GM12878 (cell line): Measurements from ENCODE around the gene DDR2.

Experiments
- EZH2 ChIP-seq: IDR thresholded peaks from 2 replicates; pipeline ENCODE4 v1.6.1; 2012; ENCODE audit warnings: low read depth, mild to moderate bottlenecking, control low read depth, inconsistent platforms, low read length, borderline replicate concordance; ENCODE audit not compliant: control insufficient read depth
- HSF1 ChIP-seq: fragments of 150-350 bp; IDR thresholded peaks from 2 replicates; pipeline ENCODE4 v1.6.1; 2014; ENCODE audit warnings: mild to moderate bottlenecking, low read depth, low read length
- MYC ChIP-seq: IDR thresholded peaks from 2 replicates; pipeline ENCODE4 v1.6.1; 2011; ENCODE audit warnings: mild to moderate bottlenecking, low read length, moderate library complexity, inconsistent platforms; ENCODE audit not compliant: insufficient read depth, insufficient replicate concordance, insufficient read length, severe bottlenecking
- YBX1 ChIP-seq: fragments of 450-650 bp; IDR thresholded peaks from 2 replicates; pipeline ENCODE4 v1.6.1; 2016; ENCODE audit warnings: antibody characterized with exemption
- ZNF24 ChIP-seq: fragments of 450-650 bp; IDR thresholded peaks from 2 replicates; pipeline ENCODE4 v1.6.1; 2017; ENCODE audit warnings: antibody characterized with exemption, mild to moderate bottlenecking

DNA sequence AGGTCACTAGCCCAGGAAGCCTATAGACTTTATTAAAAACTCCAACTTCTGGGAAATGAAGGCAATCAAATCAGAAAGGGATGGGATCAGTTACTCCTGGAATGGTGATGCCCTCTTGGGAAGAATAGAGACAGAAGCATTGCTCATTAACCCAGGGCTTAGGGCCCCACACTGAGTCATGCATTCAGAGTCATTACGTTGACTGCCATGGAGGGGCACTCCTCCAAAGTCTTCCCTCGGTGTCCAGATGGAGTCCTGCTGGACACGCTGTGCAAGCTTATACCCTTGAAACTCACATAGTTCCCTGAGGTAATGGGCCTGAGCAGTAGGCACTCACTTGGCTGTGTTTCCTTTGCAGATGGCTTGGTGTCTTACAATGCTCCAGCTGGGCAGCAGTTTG lies 123.0 kb downstream of the DDR2 start:
- TF ChIP-seq EZH2, result no peak
- TF ChIP-seq MYC, result no peak
- no peak for TF ChIP-seq ZNF24
- TF ChIP-seq HSF1, result no peak
- TF ChIP-seq YBX1, result no peak
